AG04450 (cell line): Measurements from ENCODE around the gene ZNF317. TPM values are rescaled to one million over a fixed set of nuclear protein-coding genes. Genes with fewer than 3 reads are reported as not detected.

Source experiments
- CTCF ChIA-PET: fragments of 300-600, 350-600 bp; formaldehyde crosslinking; extraction: SDS; loops from one replicate; lab custom pipeline; 2022; ENCODE audit warnings: antibody characterized with exemption, inconsistent platforms; lab: Charles Lee
- POLR2A ChIA-PET: fragments of 350-600 bp; formaldehyde crosslinking; extraction: SDS; loops from one replicate; lab custom pipeline; 2021; ENCODE audit warnings: antibody characterized with exemption, inconsistent platforms; lab: Yijun Ruan, JAX
- DNase-seq: peaks from one replicate; pipeline ENCODE4 v3.0.0-alpha.2; 2011; ENCODE audit warnings: low read depth, low spot score
- H3K27ac ChIP-seq: one replicate; pipeline ENCODE4 v1.5.1; 2012; ENCODE audit warnings: low read depth, low read length, control low read depth
- H3K27me3 ChIP-seq: one replicate; pipeline ENCODE4 v1.6.0; 2012; ENCODE audit warnings: low read length; ENCODE audit not compliant: control insufficient read depth, insufficient read depth
- H3K4me3 ChIP-seq: 2 replicates; pipeline ENCODE4 v1.5.1; 2011; ENCODE audit warnings: mild to moderate bottlenecking, low read depth, low read length, control low read depth
- H3K9me3 ChIP-seq: 2 replicates; pipeline ENCODE4 v1.5.1; 2012; ENCODE audit warnings: low read length; ENCODE audit not compliant: control insufficient read depth, insufficient read depth
- polyA minus RNA-seq: library from RNA; depleted of rRNA, polyadenylated mRNA; stranded (reverse); fragments of >200 nt; gene quantifications from 2 replicates; pipeline ENCODE4 v1.2.3, GENCODE V29; 2011; rRNA and poly(A)+ RNA removed
- polyA plus RNA-seq: library from polyadenylated mRNA; depleted of rRNA; stranded (reverse); fragments of >200 nt; gene quantifications from 2 replicates; pipeline ENCODE4 v1.2.3, GENCODE V29; 2011; rRNA removed
- TF ChIP-seq, protein P1 (sequence below): IDR thresholded peaks from 2 replicates; pipeline ENCODE4 v1.5.1; 2011; ENCODE audit warnings: low read depth, low read length, control low read depth, inconsistent platforms

Gene ZNF317
- polyA plus RNA-seq: 19.6 and 21.3 TPM in 2 replicates
- polyA minus RNA-seq: 17.1 and 24.3 TPM in 2 replicates

DNA sequence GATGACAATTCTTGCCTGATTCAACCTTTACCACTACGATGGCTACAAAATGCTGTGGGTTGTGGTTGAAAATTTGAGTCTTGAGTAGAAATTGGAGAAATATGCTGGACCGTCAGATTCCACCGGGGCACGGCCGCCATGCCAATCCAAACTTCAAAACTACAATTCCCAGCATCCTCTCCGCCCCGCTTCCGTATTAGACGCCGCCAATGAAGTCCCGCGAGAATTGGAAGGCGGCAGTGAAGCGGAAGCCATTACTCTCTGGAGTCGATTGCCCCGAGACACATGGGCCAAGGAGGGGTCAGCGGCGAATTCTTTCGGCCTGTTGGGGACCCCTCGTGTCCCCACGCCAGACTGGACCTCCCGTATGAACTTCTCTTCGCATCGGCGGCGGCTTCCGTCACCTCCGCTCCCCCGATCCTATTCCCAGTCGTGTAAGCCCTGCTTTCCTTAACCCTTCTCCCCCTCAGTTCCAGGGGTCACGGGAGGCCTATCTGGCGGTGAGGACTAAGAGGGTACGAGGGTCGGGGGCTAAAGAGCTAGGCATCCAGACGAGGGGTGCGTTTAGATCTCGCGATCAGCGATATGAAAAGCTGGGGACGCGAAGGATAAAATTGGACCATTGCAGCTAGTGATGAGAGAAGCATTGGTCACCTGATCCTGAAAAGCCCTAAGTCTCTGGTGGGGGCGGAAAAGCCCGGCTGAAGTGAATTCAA lies at the start of gene ZNF317:
TSS of gene ZNF317 (plus strand) at position 239 of the 716 bp plus-strand sequence. CDS start 15,620 bp downstream, outside the sequence.
- peak within 1 kb of the TSS; percentile 47 for H3K27ac ChIP-seq
- CTCF ChIA-PET: no interaction called here
- TF ChIP-seq, protein P1, sequence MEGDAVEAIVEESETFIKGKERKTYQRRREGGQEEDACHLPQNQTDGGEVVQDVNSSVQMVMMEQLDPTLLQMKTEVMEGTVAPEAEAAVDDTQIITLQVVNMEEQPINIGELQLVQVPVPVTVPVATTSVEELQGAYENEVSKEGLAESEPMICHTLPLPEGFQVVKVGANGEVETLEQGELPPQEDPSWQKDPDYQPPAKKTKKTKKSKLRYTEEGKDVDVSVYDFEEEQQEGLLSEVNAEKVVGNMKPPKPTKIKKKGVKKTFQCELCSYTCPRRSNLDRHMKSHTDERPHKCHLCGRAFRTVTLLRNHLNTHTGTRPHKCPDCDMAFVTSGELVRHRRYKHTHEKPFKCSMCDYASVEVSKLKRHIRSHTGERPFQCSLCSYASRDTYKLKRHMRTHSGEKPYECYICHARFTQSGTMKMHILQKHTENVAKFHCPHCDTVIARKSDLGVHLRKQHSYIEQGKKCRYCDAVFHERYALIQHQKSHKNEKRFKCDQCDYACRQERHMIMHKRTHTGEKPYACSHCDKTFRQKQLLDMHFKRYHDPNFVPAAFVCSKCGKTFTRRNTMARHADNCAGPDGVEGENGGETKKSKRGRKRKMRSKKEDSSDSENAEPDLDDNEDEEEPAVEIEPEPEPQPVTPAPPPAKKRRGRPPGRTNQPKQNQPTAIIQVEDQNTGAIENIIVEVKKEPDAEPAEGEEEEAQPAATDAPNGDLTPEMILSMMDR: no peak
- DNase-seq: peak; percentile 78
- H3K4me3 ChIP-seq: peak within 1 kb of the TSS; percentile 68
- POLR2A ChIA-PET: no interaction called here
- H3K27me3 ChIP-seq: no peaks in the 10 kb centered on the region
- peaks cover 12% of the 10 kb centered on the region for H3K9me3 ChIP-seq

DNA sequence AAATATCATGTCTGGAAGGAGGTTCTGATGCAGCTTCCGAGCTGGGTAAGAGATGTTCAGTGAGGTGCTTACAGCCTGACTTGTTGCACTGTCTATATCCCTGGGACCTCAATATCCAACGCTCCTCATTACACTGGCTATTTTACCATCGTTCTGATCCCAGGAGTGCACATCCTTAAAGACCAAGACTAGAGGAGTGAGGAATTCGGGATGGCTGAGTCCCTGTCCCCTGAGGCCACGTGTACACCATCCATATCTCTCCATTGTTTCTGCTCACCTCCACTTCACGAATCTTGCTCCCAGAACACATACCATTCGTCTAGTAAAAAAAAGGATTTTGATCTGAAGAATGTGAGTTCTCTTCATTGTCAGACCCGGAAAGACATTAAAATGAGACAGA lies 32.8 kb upstream of the ZNF317 start, which contains the start of gene OR7G2:
TSS of gene OR7G2 (minus strand) at position 101 of the 400 bp plus-strand sequence. CDS start 4,232 bp downstream, outside the sequence.
- CTCF ChIA-PET: no interaction called here
- H3K27me3 ChIP-seq: no peaks in the 10 kb centered on the region
- no peak within 1 kb of the TSS for H3K4me3 ChIP-seq
- no peak for DNase-seq
- TF ChIP-seq, protein P1: no peak
- POLR2A ChIA-PET: no interaction called here
- H3K9me3 ChIP-seq: peaks cover 35% of the 10 kb centered on the region
- no peak within 1 kb of the TSS for H3K27ac ChIP-seq

DNA sequence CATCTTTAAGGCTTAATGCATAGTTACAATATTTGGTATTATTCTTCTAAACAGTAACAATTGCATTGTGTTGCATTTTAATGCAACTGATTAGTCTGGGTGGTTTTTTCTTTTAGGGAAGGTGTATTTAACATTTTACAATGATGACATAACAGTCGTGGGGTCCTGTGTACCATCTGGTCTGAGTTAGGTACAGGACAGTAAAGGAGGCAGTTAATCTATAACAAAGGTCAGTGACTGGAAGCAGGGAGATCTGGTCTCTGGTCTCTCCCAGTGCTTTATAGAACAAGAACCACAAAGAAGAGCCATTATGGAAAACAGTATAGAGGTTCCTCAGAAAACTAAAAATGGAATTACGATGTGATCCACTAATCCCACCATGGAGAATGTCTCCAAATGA lies 30.2 kb upstream of the ZNF317 start:
- Histone ChIP-seq H3K27me3 (no peaks in the 10 kb centered on the region), H3K27ac (no peak overlapping the region), H3K4me3 (no peak overlapping the region), H3K9me3 (peaks cover 23% of the 10 kb centered on the region)
- DNase-seq: no peak
- TF ChIP-seq, protein P1: no peak
- ChIA-PET POLR2A (no interaction called here), CTCF (interaction anchor here (0.7 kb wide), 1 partner anchor 37 kb away, joined by 5 read pairs; no protein-coding TSS in a partner anchor)

DNA sequence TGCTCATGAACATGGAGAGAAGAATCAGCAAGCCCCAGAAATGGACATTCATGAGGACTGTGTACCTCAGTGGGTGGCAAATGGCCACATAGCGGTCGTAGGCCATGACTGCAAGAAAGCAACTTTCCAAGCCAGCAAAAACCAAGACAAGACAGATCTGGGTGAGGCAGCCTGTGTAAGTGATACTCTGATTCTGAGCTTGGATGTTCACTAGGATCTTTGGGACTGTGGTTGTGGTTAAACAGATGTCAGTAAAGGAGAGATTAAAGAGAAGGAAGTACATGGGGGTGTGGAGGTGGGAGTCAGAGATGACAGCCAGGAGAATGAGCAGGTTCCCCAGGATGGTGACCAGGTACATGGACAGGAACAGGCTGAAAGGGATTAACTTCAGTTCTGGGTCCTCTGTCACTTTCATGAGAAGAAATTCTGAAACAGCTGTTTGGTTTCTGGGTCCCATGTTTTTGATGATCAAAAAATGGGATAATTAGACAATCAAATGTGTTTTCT lies 24.8 kb upstream of the ZNF317 start, which contains the start of gene OR7G1:
TSS of gene OR7G1 (minus strand) at position 457 of the 507 bp plus-strand sequence. CDS start at position 457, 0 bp downstream.
- no peaks in the 10 kb centered on the region for H3K27me3 ChIP-seq
- TF ChIP-seq, protein P1: no peak
- POLR2A ChIA-PET: no interaction called here
- no peak within 1 kb of the TSS for H3K27ac ChIP-seq
- H3K9me3 ChIP-seq: peaks cover 9% of the 10 kb centered on the region
- H3K4me3 ChIP-seq: no peak within 1 kb of the TSS
- CTCF ChIA-PET: no interaction called here
- no peak for DNase-seq

DNA sequence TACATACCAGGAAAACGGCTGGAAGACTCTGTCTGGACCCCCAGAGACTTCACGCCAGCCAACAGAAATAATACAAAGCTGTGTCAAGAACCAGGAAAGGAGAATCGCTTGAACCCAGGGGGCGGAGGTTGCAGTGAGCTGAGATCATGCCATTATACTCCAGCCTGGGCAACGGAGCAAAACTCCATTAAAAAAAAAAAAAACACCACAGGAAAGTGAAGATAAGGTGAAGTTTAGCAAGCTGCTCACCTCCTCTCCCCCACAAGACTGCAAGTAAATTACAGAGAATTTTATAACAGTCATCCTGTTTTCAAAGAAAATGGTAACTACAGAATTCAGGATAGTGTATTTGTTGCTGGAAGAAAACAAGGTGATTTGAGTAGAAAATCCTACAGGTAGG lies 23.6 kb upstream of the ZNF317 start:
- ChIA-PET CTCF (no interaction called here), POLR2A (no interaction called here)
- DNase-seq: no peak
- H3K27me3 ChIP-seq: no peaks in the 10 kb centered on the region
- peaks cover 15% of the 10 kb centered on the region for H3K9me3 ChIP-seq
- no peak overlapping the region for H3K27ac ChIP-seq
- H3K4me3 ChIP-seq: no peak overlapping the region
- TF ChIP-seq, protein P1: no peak
